DOHH2 (cell line): ENCODE data around the gene ADAM19.

Experiments used
- CTCF ChIP-seq: fragments of 200-600 bp; sonication (generic); IDR thresholded peaks from one replicate; pipeline ENCODE4 v1.5.1; 2014; ENCODE audit warnings: antibody characterized with exemption, mild to moderate bottlenecking, low read depth, low read length; ENCODE audit not compliant: poor library complexity, severe bottlenecking
- EZH2phosphoT487 ChIP-seq: fragments of 200-600 bp; sonication (generic); IDR thresholded peaks from 2 replicates; pipeline ENCODE4 v1.6.1; 2017; ENCODE audit warnings: borderline replicate concordance, mild to moderate bottlenecking, antibody characterized with exemption, low read length, moderate library complexity, mixed read lengths

- TF ChIP-seq EZH2phosphoT487, result no peak
- TF ChIP-seq CTCF, result no peak
Observed at GRCh38 chr5:157450024-157450423, 125.6 kb downstream of the ADAM19 start.
